H9 (cell line): ENCODE results near the gene SLC17A2. TPM values are rescaled to one million over a fixed set of nuclear protein-coding genes. Genes with fewer than 3 reads are reported as not detected.

Experiments
- DNase-seq: peaks from one replicate; pipeline ENCODE4 v3.0.0-alpha.2; 2017
- H2AFZ ChIP-seq: one replicate; pipeline ENCODE4 v1.6.1; 2013; ENCODE audit warnings: mild to moderate bottlenecking, low read length, control low read depth, moderate library complexity
- H2AK5ac ChIP-seq: 2 replicates; pipeline ENCODE4 v1.6.1; 2013; ENCODE audit warnings: low read length, control low read depth, mixed read lengths; ENCODE audit not compliant: insufficient read length
- H2BK120ac ChIP-seq: one replicate; pipeline ENCODE4 v1.6.1; 2013; ENCODE audit warnings: low read depth, mild to moderate bottlenecking, low read length, control low read depth, inconsistent platforms; ENCODE audit not compliant: poor library complexity, severe bottlenecking
- H2BK12ac ChIP-seq: 2 replicates; pipeline ENCODE4 v1.6.1; 2013; ENCODE audit warnings: low read length, control low read depth, mixed read lengths, low read depth; ENCODE audit not compliant: insufficient read length
- H2BK15ac ChIP-seq: 2 replicates; pipeline ENCODE4 v1.6.1; 2013; ENCODE audit warnings: low read depth, low read length, control low read depth
- H2BK20ac ChIP-seq: one replicate; pipeline ENCODE4 v1.6.1; 2013; ENCODE audit warnings: low read depth, mild to moderate bottlenecking, low read length, control low read depth, inconsistent platforms; ENCODE audit not compliant: poor library complexity, severe bottlenecking
- H2BK5ac ChIP-seq: 2 replicates; pipeline ENCODE4 v1.6.1; 2013; ENCODE audit warnings: low read length, control low read depth, mixed read lengths; ENCODE audit not compliant: insufficient read length
- H3K14ac ChIP-seq: 2 replicates; pipeline ENCODE4 v1.6.1; 2013; ENCODE audit warnings: low read length, control low read depth; ENCODE audit not compliant: insufficient read depth
- H3K18ac ChIP-seq: 2 replicates; pipeline ENCODE4 v1.6.1; 2013; ENCODE audit warnings: low read depth, mild to moderate bottlenecking, mixed read lengths, low read length, control low read depth; ENCODE audit not compliant: insufficient read length
- H3K23ac ChIP-seq: 2 replicates; pipeline ENCODE4 v1.6.1; 2013; ENCODE audit warnings: low read length, control low read depth, mixed read lengths, low read depth; ENCODE audit not compliant: insufficient read length
- H3K23me2 ChIP-seq: 2 replicates; pipeline ENCODE4 v1.6.1; 2013; ENCODE audit warnings: low read depth, mild to moderate bottlenecking, mixed read lengths, low read length, control low read depth; ENCODE audit not compliant: insufficient read length, poor library complexity, severe bottlenecking
- H3K27ac ChIP-seq: 2 replicates; pipeline ENCODE4 v1.5.1; 2013; ENCODE audit warnings: low read length, control low read depth, mixed read lengths, low read depth; ENCODE audit not compliant: insufficient read length
- H3K27me3 ChIP-seq: 2 replicates; pipeline ENCODE4 v1.6.1; 2013; ENCODE audit warnings: low read length, control low read depth, inconsistent platforms; ENCODE audit not compliant: insufficient read depth
- H3K4ac ChIP-seq: 2 replicates; pipeline ENCODE4 v1.6.1; 2013; ENCODE audit warnings: low read depth, mild to moderate bottlenecking, control low read depth, inconsistent platforms, low read length, moderate library complexity
- H3K4me1 ChIP-seq: 2 replicates; pipeline ENCODE4 v1.6.1; 2013; ENCODE audit warnings: low read length, control low read depth, inconsistent platforms; ENCODE audit not compliant: insufficient read depth
- H3K4me2 ChIP-seq: 2 replicates; pipeline ENCODE4 v1.6.1; 2013; ENCODE audit warnings: low read length, control low read depth, mixed read lengths; ENCODE audit not compliant: insufficient read length, insufficient read depth
- H3K56ac ChIP-seq: 2 replicates; pipeline ENCODE4 v1.6.1; 2013; ENCODE audit warnings: low read depth, mild to moderate bottlenecking, mixed read lengths, low read length, control low read depth; ENCODE audit not compliant: insufficient read length
- H3K79me1 ChIP-seq: 2 replicates; pipeline ENCODE4 v1.6.1; 2013; ENCODE audit warnings: low read depth, mild to moderate bottlenecking, moderate library complexity, low read length, control low read depth, inconsistent platforms; ENCODE audit not compliant: insufficient read depth, poor library complexity, severe bottlenecking
- H3K79me2 ChIP-seq: 2 replicates; pipeline ENCODE4 v1.6.1; 2013; ENCODE audit warnings: low read length, control low read depth, inconsistent platforms; ENCODE audit not compliant: insufficient read depth
- H3K9ac ChIP-seq: 2 replicates; pipeline ENCODE4 v1.6.1; 2013; ENCODE audit warnings: low read length, control low read depth, mixed read lengths; ENCODE audit not compliant: insufficient read length; ENCODE audit errors: extremely low read depth
- H3K9me3 ChIP-seq: one replicate; pipeline ENCODE4 v1.6.1; 2013; ENCODE audit warnings: low read depth, low read length, inconsistent platforms; ENCODE audit not compliant: control insufficient read depth
- H3T11ph ChIP-seq: one replicate; pipeline ENCODE4 v1.6.1; 2013; ENCODE audit warnings: mild to moderate bottlenecking, low read length, control low read depth, inconsistent platforms
- H4K20me1 ChIP-seq: one replicate; pipeline ENCODE4 v1.6.1; 2013; ENCODE audit not compliant: control insufficient read depth, insufficient read length, insufficient read depth
- H4K5ac ChIP-seq: 2 replicates; pipeline ENCODE4 v1.6.1; 2013; ENCODE audit warnings: low read depth, mild to moderate bottlenecking, mixed read lengths, low read length, control low read depth; ENCODE audit not compliant: insufficient read length
- H4K8ac ChIP-seq: replicated peaks from 2 replicates; pipeline ENCODE4 v1.6.1; 2013; ENCODE audit warnings: low read length, control low read depth, mixed read lengths, low read depth; ENCODE audit not compliant: insufficient read length
- H4K91ac ChIP-seq: 2 replicates; pipeline ENCODE4 v1.6.1; 2013; ENCODE audit warnings: low read depth, mild to moderate bottlenecking, moderate library complexity, mixed read lengths, low read length, control low read depth; ENCODE audit not compliant: insufficient read length
- H3K27ac Mint-ChIP-seq, 3 experiments: 2 replicates in 2 of 3; 3 replicates in 1 of 3; pipeline ENCODE4 v1.8.0; 2020 to 2021; ENCODE audit warnings: mixed read lengths in 3 of 3, mild to moderate bottlenecking in 1 of 3, moderate library complexity in 1 of 3
- H3K27me3 Mint-ChIP-seq: 2 replicates; pipeline ENCODE4 v1.8.0; 2021; ENCODE audit warnings: low read depth, mild to moderate bottlenecking, moderate library complexity, mixed read lengths
- H3K36me3 Mint-ChIP-seq, 3 experiments: 2 replicates in 2 of 3; 3 replicates in 1 of 3; pipeline ENCODE4 v1.8.0; 2020 to 2021; ENCODE audit warnings: low read depth in 3 of 3, mixed read lengths in 3 of 3; ENCODE audit not compliant: insufficient read depth in 1 of 3
- H3K4me1 Mint-ChIP-seq, 2 experiments: 2 replicates each; pipeline ENCODE4 v1.8.0; 2020; ENCODE audit warnings: mixed read lengths in 2 of 2
- H3K4me3 Mint-ChIP-seq, 2 experiments: 2 replicates in 1 of 2; 3 replicates in 1 of 2; pipeline ENCODE4 v1.8.0; 2020 to 2021; ENCODE audit warnings: mild to moderate bottlenecking in 2 of 2, mixed read lengths in 2 of 2, moderate library complexity in 1 of 2
- H3K9me3 Mint-ChIP-seq, 2 experiments: 2 replicates in 1 of 2; 3 replicates in 1 of 2; pipeline ENCODE4 v1.8.0; 2020; ENCODE audit warnings: mild to moderate bottlenecking in 2 of 2, mixed read lengths in 2 of 2, moderate library complexity in 1 of 2
- CTCF ChIP-seq: fragments of 200-600 bp; sonication (generic); conservative IDR thresholded peaks from 3 replicates; pipeline ENCODE4 v1.8.0; 2021; ENCODE audit warnings: antibody characterized with exemption, mild to moderate bottlenecking
- WGBS: extraction: QIAGEN DNeasy Blood & Tissue Kit; methylation state at CpG from one replicate; pipeline ENCODE4 v1.1.7; 2013; ENCODE audit warnings: missing lambda C conversion rate, low lambda C conversion rate, mixed read lengths; ENCODE audit not compliant: insufficient read length; ENCODE audit errors: extremely low coverage; 5-methylcytosine and 5-hydroxymethylcytosine counted together
- total RNA-seq: library from RNA; stranded (reverse); gene quantifications from 2 replicates; pipeline ENCODE4 v1.2.1, GENCODE V29; 2021

SLC17A2 gene
- total RNA-seq, 1 experiment from 2014 or later = not detected

- peak overlapping the region; percentile 47 for H3K4me2 ChIP-seq
Observed at GRCh38 chr6:25963426-25964123, 33.1 kb upstream of the SLC17A2 start.

More at GRCh38 chr6:25963426-25964123, 33.1 kb upstream of the SLC17A2 start:
- no peak overlapping the region for H2BK20ac ChIP-seq
- no peaks in the 10 kb centered on the region for H4K20me1 ChIP-seq
- TF ChIP-seq CTCF = no peak
- H2BK15ac ChIP-seq = no peak overlapping the region
- no peak overlapping the region for H2AFZ ChIP-seq
- no peaks in the 10 kb centered on the region for H3K79me2 ChIP-seq
- DNase-seq = peak; percentile 64
- H3K27me3 Mint-ChIP-seq = peaks cover 11% of the 10 kb centered on the region
- peaks cover 10% of the 10 kb centered on the region for H3K4me1 ChIP-seq
- no peak overlapping the region for H2BK12ac ChIP-seq
- no peaks in the 10 kb centered on the region for H3K79me1 ChIP-seq
- no peaks in the 10 kb centered on the region for H3K23me2 ChIP-seq
- H3K27me3 ChIP-seq = no peaks in the 10 kb centered on the region; the same call in 1 of the 2 replicates
- H4K91ac ChIP-seq = no peak overlapping the region
- H3K9me3 ChIP-seq = peaks cover 5% of the 10 kb centered on the region
- no peak overlapping the region for H3T11ph ChIP-seq
- H3K9me3 Mint-ChIP-seq = peaks cover 21 to 23% of the 10 kb centered on the region in 2 experiments
- peak overlapping the region; percentile 52 to 66 for H3K4me3 Mint-ChIP-seq
- H3K9ac ChIP-seq = no peak overlapping the region
- no peak overlapping the region for H3K27ac ChIP-seq
- no peak overlapping the region for H3K18ac ChIP-seq
- no CpG with 5 or more reads among the region's 6 CpGs for WGBS
- H3K36me3 Mint-ChIP-seq = peaks cover 19 to 49% (median 22%) of the 10 kb centered on the region in 3 experiments
- H3K27ac Mint-ChIP-seq = peak overlapping the region in 1 of 3 experiments; percentile 92; a peak in 2 of 7 replicates
- no peak overlapping the region for H3K56ac ChIP-seq
- H3K14ac ChIP-seq = no peak overlapping the region
- no peak overlapping the region for H4K5ac ChIP-seq
- no peak overlapping the region for H4K8ac ChIP-seq
- no peak overlapping the region for H3K23ac ChIP-seq
- no peak overlapping the region for H3K4ac ChIP-seq
- no peak overlapping the region for H2AK5ac ChIP-seq
- H2BK120ac ChIP-seq = no peak overlapping the region
- H3K4me1 Mint-ChIP-seq = peaks cover 44 to 57% of the 10 kb centered on the region in 2 experiments
- no peak overlapping the region for H2BK5ac ChIP-seq
